DMS153 treated with DMSO at 0.1 percent for 48 hours (cell line): ENCODE measurements around the gene KRT37.

ENCODE experiments used
- DNase-seq: peaks from one replicate; lab custom pipeline; 2025; ENCODE audit not compliant: unreplicated experiment; lab: John Stamatoyannopoulos, UW

Gene KRT37

DNA sequence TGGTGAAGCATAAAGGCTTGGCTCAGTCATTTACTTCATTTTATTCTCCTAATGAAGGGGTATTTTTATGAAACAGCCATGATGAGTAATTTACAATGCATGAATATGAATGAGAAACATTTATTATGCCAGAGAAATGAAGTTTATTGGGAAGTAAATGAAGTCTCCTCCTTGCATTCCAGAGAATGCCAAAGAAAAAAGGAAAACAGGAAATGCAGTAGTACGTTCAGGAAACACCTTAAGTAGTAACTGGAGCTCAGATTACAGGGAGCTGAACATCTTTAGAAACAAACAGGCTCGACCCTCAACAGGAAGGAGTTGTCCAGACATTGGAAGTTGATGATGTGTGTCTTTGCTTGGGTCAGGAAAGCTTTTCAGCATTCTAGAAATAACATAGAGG, 46.8 kb downstream of the KRT37 start:
- no peak for DNase-seq
